T-helper 17 cell (primary cell): ENCODE measurements around the gene CLEC2L. TPM values are rescaled to one million over a fixed set of nuclear protein-coding genes. Genes with fewer than 3 reads are reported as not detected.

Source experiments
- ATAC-seq: fragments of 150-1000 bp; cut with Tn5 transposase; 2 replicates; pipeline ENCODE4 v1.10.0; 2021; ENCODE audit warnings: mild to moderate bottlenecking, moderate library complexity
- DNase-seq, 3 donors: peaks; one replicate each; pipeline versions ENCODE4 v3.0.0 to v3.0.0-alpha.2; 2020 to 2021
- H3K9me3 ChIP-seq: one replicate; pipeline ENCODE4 v1.7.0; 2013; ENCODE audit warnings: low read length, mild to moderate bottlenecking; ENCODE audit not compliant: control insufficient read depth, poor library complexity, severe bottlenecking
- H3K27ac Mint-ChIP-seq: one replicate; pipeline ENCODE4 v1.8.0; 2022; ENCODE audit warnings: mild to moderate bottlenecking, moderate library complexity, mixed read lengths
- H3K27me3 Mint-ChIP-seq: one replicate; pipeline ENCODE4 v1.8.0; 2022; ENCODE audit warnings: mixed read lengths
- H3K36me3 Mint-ChIP-seq: one replicate; pipeline ENCODE4 v1.8.0; 2022; ENCODE audit warnings: low read depth, mixed read lengths
- H3K4me1 Mint-ChIP-seq: one replicate; pipeline ENCODE4 v1.8.0; 2022; ENCODE audit warnings: mild to moderate bottlenecking, mixed read lengths
- H3K4me3 Mint-ChIP-seq: one replicate; pipeline ENCODE4 v1.8.0; 2022; ENCODE audit warnings: mild to moderate bottlenecking, moderate library complexity, mixed read lengths
- total RNA-seq, 4 donors: library from RNA in 2 of 4; stranded (reverse) in 2 of 4; gene quantifications; one replicate each; pipeline ENCODE4 v1.2.3 and lab custom pipeline; 2022 to 2026

CLEC2L gene
- total RNA-seq, 2 donors from 2014 or later = 2.6 TPM; not detected in 1

- no peak overlapping the region for H3K27ac Mint-ChIP-seq
- DNase-seq = no peak
- no peaks in the 10 kb centered on the region for H3K9me3 ChIP-seq
- H3K4me3 Mint-ChIP-seq = no peak overlapping the region
- no peak for ATAC-seq
- peaks cover 5% of the 10 kb centered on the region for H3K4me1 Mint-ChIP-seq
- peaks cover 10% of the 10 kb centered on the region for H3K27me3 Mint-ChIP-seq
- no peaks in the 10 kb centered on the region for H3K36me3 Mint-ChIP-seq
Measured at GRCh38 chr7:139495580-139496125, 27.8 kb upstream of the CLEC2L start.

GRCh38 chr7:139496528-139496927 is 27.0 kb upstream of the CLEC2L start:
- Mint-ChIP-seq H3K36me3 (no peaks in the 10 kb centered on the region), H3K4me1 (peaks cover 5% of the 10 kb centered on the region), H3K27me3 (peaks cover 10% of the 10 kb centered on the region), H3K4me3 (no peak overlapping the region), H3K27ac (no peak overlapping the region)
- ATAC-seq = no peak
- no peak for DNase-seq
- no peaks in the 10 kb centered on the region for H3K9me3 ChIP-seq

GRCh38 chr7:139500770-139501138 is 22.7 kb upstream of the CLEC2L start:
- Mint-ChIP-seq H3K27me3 (peaks cover 10% of the 10 kb centered on the region), H3K27ac (no peak overlapping the region), H3K4me1 (peaks cover 5% of the 10 kb centered on the region), H3K36me3 (no peaks in the 10 kb centered on the region), H3K4me3 (no peak overlapping the region)
- DNase-seq (no peak), ATAC-seq (no peak)
- H3K9me3 ChIP-seq = no peaks in the 10 kb centered on the region

- ATAC-seq = no peak
- H3K9me3 ChIP-seq = no peaks in the 10 kb centered on the region
- H3K27me3 Mint-ChIP-seq = peaks cover 10% of the 10 kb centered on the region
- H3K36me3 Mint-ChIP-seq = no peaks in the 10 kb centered on the region
- H3K27ac Mint-ChIP-seq = no peak overlapping the region
- no peak for DNase-seq
- peaks cover 5% of the 10 kb centered on the region for H3K4me1 Mint-ChIP-seq
- no peak overlapping the region for H3K4me3 Mint-ChIP-seq
Measured at GRCh38 chr7:139502226-139502625, 21.3 kb upstream of the CLEC2L start.

GRCh38 chr7:139505563-139505962 is 17.9 kb upstream of the CLEC2L start:
- Mint-ChIP-seq H3K4me3 (no peak overlapping the region), H3K27ac (no peak overlapping the region), H3K4me1 (no peaks in the 10 kb centered on the region), H3K36me3 (no peaks in the 10 kb centered on the region), H3K27me3 (no peaks in the 10 kb centered on the region)
- H3K9me3 ChIP-seq = no peaks in the 10 kb centered on the region
- no peak for DNase-seq
- no peak for ATAC-seq

GRCh38 chr7:139509535-139509934 is 13.9 kb upstream of the CLEC2L start:
- no peak overlapping the region for H3K27ac Mint-ChIP-seq
- H3K4me1 Mint-ChIP-seq = no peaks in the 10 kb centered on the region
- H3K9me3 ChIP-seq = no peaks in the 10 kb centered on the region
- H3K36me3 Mint-ChIP-seq = no peaks in the 10 kb centered on the region
- H3K4me3 Mint-ChIP-seq = no peak overlapping the region
- ATAC-seq = no peak
- H3K27me3 Mint-ChIP-seq = peaks cover 4% of the 10 kb centered on the region
- DNase-seq = no peak

GRCh38 chr7:139511315-139511714 is 12.2 kb upstream of the CLEC2L start:
- H3K9me3 ChIP-seq = no peaks in the 10 kb centered on the region
- no peak for ATAC-seq
- Mint-ChIP-seq H3K36me3 (no peaks in the 10 kb centered on the region), H3K27me3 (peaks cover 4% of the 10 kb centered on the region), H3K27ac (no peak overlapping the region), H3K4me1 (no peaks in the 10 kb centered on the region), H3K4me3 (no peak overlapping the region)
- no peak for DNase-seq

GRCh38 chr7:139515266-139515665 is 8.2 kb upstream of the CLEC2L start:
- H3K36me3 Mint-ChIP-seq = no peaks in the 10 kb centered on the region
- no peaks in the 10 kb centered on the region for H3K4me1 Mint-ChIP-seq
- ATAC-seq = no peak
- H3K27ac Mint-ChIP-seq = no peak overlapping the region
- no peaks in the 10 kb centered on the region for H3K9me3 ChIP-seq
- peaks cover 10% of the 10 kb centered on the region for H3K27me3 Mint-ChIP-seq
- no peak for DNase-seq
- H3K4me3 Mint-ChIP-seq = no peak overlapping the region

GRCh38 chr7:139521439-139521838 is 2.0 kb upstream of the CLEC2L start:
- Mint-ChIP-seq H3K4me1 (peaks cover 7% of the 10 kb centered on the region), H3K27me3 (peaks cover 34% of the 10 kb centered on the region), H3K36me3 (peaks cover 4% of the 10 kb centered on the region), H3K4me3 (no peak overlapping the region), H3K27ac (no peak overlapping the region)
- H3K9me3 ChIP-seq = no peaks in the 10 kb centered on the region
- DNase-seq (no peak), ATAC-seq (no peak)

- DNase-seq = no peak
- H3K4me3 Mint-ChIP-seq = peak overlapping the region; percentile 77
- no peak for ATAC-seq
- H3K27me3 Mint-ChIP-seq = peaks cover 28% of the 10 kb centered on the region
- no peak overlapping the region for H3K27ac Mint-ChIP-seq
- no peaks in the 10 kb centered on the region for H3K9me3 ChIP-seq
- H3K4me1 Mint-ChIP-seq = peaks cover 12% of the 10 kb centered on the region
- peaks cover 4% of the 10 kb centered on the region for H3K36me3 Mint-ChIP-seq
Measured at GRCh38 chr7:139522830-139523198, 671 bp upstream of the CLEC2L start.

GRCh38 chr7:139523968-139524815 is 707 bp downstream of the CLEC2L start:
- H3K27ac Mint-ChIP-seq = no peak overlapping the region
- H3K4me1 Mint-ChIP-seq = peaks cover 12% of the 10 kb centered on the region
- peak overlapping the region; percentile 19 for H3K4me3 Mint-ChIP-seq
- DNase-seq = no peak
- ATAC-seq = no peak
- H3K36me3 Mint-ChIP-seq = peaks cover 4% of the 10 kb centered on the region
- no peaks in the 10 kb centered on the region for H3K9me3 ChIP-seq
- peaks cover 39% of the 10 kb centered on the region for H3K27me3 Mint-ChIP-seq

GRCh38 chr7:139525239-139525638 is 1.8 kb downstream of the CLEC2L start:
- Mint-ChIP-seq H3K4me3 (no peak overlapping the region), H3K27ac (no peak overlapping the region), H3K4me1 (peaks cover 12% of the 10 kb centered on the region), H3K36me3 (peaks cover 4% of the 10 kb centered on the region), H3K27me3 (peaks cover 41% of the 10 kb centered on the region)
- no peaks in the 10 kb centered on the region for H3K9me3 ChIP-seq
- no peak for ATAC-seq
- no peak for DNase-seq

- no peaks in the 10 kb centered on the region for H3K9me3 ChIP-seq
- Mint-ChIP-seq H3K4me3 (no peak overlapping the region), H3K27ac (no peak overlapping the region), H3K4me1 (peaks cover 12% of the 10 kb centered on the region), H3K27me3 (peaks cover 41% of the 10 kb centered on the region), H3K36me3 (peaks cover 4% of the 10 kb centered on the region)
- DNase-seq = no peak
- no peak for ATAC-seq
Measured at GRCh38 chr7:139525750-139526149, 2.3 kb downstream of the CLEC2L start.
